ENCODE measurements around the gene SCUBE2.
"Not testable (repeated sequence)": the region's sequence is repeated elsewhere in the genome, so short reads cannot be mapped to it uniquely, and the experiment has no call there.

Gene SCUBE2

GRCh38 chr11:9040410-9040809, 51.0 kb downstream of the SCUBE2 start:
- DNase-seq (ENCODE audit: low spot score) = no peak

DNA sequence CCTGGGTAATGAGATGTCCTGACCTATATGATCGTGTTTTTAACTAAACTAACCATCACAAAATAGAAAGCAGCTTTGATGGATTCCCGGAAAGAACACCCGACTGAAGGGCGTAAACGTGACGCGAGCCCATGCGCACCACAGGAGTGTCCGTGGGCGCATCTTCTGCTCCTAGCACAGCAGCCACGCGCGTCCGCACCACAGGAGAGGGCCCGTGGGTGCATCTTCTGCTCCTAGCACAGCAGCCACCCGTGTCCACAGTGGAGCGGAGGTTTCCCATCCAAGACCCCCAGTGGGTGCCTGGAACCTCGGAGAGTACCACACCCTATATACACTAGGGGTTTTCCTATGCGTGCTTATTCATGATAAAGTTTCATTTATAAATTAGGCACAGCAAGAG, 51.5 kb downstream of the SCUBE2 start:
- no peak for DNase-seq (ENCODE audit: low spot score)

GRCh38 chr11:9039198-9039597, 52.2 kb downstream of the SCUBE2 start:
- no peak for DNase-seq (ENCODE audit: low spot score)

DNA sequence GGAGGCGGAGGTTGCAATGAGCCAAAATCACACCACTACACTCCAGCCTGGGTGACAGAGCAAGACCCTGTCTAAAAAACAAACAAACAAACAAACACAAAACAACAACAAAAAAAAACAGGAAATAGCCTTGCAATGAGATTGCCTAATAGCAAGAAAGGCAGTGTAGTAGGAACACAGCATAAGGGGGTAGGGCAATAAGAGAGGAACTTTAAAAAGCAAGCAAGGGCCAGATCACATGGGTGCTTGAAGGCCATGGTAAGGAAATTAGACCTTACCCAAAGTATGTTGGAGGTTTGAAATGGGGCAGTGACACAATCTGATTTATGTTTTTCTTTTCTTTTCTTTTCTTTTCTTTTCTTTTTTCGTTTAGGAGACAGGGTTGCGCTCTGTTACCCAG, 52.9 kb downstream of the SCUBE2 start:
- DNase-seq (ENCODE audit: low spot score) = no peak

DNA sequence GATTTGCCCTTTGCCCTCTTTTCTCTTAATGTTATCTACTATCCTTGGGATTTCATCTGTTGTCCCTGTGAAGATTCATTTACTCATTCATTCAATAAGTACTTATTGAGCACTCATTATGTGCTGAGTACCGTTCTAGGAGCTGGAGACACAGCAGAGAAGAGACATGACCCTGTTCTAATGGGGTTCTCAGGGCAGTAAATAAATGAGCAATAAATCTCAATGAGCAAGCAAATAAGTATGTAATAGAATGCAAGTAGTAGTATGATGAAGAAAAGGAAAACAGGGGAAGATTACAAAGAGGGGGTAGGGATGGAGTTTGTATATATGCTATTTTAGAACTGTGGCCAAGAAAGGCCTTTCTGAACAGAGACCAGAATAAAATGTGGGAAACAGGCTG, 53.4 kb downstream of the SCUBE2 start:
- DNase-seq (ENCODE audit: low spot score) = no peak

- DNase-seq (ENCODE audit: low spot score) = no peak
Observed at GRCh38 chr11:9037046-9037780, 54.2 kb downstream of the SCUBE2 start.

- peak; percentile 52 for DNase-seq (ENCODE audit: low spot score)
Observed at GRCh38 chr11:9030601-9031000, 60.8 kb downstream of the SCUBE2 start.

- no peak for DNase-seq (ENCODE audit: low spot score)
Observed at GRCh38 chr11:9029422-9029821, 62.0 kb downstream of the SCUBE2 start.

- DNase-seq (ENCODE audit: low spot score) = peak; percentile 50
Observed at GRCh38 chr11:9028581-9028980, 62.8 kb downstream of the SCUBE2 start.

DNA sequence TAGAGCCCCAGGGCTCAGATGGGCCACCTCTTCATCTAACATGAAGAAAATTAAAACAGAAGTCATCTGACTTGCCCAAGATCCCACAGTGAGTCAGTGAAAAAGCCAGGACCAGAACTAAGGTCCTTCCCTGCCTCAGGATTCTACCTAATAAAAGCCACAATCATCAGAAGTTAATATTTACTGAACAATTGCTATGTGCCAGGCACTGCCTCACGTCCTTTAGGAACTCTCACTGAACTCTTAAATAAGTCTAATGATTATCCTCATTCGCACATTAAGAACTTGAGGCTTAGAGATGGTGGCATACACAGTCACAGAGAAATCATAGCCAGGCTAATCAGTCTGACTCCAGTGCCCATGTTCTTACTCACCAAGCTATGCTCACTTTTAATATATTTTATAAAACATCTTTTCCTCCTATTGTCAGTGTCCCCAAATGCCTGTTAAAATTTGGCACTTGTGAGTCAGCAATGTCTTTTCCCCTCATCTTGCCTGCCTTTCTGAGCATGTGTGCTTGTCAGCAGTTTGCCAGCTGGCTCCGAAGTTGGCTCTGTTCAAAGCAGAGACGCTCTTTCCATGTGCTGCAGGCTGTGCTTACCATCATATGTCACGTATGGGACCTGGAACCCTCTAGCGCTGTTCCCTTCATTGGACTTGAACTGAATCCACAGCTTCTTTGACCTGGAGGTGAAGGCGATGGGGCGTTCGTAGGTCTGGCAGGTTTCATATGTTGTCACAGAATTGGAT, 66.1 kb downstream of the SCUBE2 start:
- DNase-seq (ENCODE audit: low spot score) = peak; percentile 87

DNA sequence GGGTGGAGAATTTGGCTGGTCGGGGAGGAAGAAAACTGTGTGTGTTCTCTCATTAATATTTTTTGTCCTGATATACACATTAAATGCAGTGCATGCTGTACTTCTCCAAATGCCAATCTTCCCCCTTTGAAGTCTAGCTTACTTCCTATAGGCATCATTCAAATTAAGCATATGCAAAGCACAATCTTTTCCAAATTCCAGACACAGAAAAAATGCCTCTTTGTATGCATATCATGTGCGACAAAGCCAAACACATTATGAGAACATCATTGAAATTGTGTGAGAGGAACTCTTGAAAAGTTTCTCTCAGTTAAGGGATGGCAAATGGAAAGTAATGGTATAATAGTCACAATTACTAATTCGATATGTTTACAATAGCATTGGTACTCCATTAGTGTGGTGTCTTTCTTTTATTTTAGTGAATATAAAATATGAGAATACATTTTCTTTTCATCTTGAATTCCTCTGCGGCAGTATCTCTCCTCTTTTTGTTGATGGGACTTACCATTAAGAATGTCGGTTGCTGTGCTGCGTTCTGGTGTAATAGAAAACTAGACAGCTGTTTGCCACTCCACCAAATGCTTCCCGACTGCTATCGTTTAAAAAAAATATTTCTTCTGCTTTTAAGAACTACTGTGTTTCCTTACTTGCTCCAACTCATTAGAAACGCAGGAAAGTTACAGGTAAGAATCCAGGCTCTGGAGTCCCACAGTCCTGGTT, 68.3 kb downstream of the SCUBE2 start:
- no peak for DNase-seq (ENCODE audit: low spot score)

GRCh38 chr11:9020916-9021315, 70.5 kb downstream of the SCUBE2 start:
- no peak for DNase-seq (ENCODE audit: low spot score)

DNA sequence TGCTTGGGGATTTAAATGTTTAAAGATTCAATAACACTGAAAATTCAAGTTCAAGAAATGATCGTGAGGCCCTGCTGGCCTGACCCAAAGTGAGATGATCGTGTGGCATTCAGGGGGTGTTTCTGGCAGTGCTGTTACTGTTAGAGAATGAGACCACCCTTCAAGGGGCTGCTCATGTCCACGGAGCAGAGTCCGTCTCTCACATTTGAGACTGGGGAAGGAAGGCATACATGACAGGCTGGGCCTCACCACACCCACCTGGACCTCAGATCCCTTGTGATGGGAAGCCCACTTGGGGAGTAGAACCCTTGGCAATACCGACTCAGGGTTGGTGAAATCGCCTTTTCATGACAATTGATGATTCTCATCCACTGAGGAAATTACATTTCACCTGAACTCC, 71.5 kb downstream of the SCUBE2 start:
- no peak for DNase-seq (ENCODE audit: low spot score)

DNA sequence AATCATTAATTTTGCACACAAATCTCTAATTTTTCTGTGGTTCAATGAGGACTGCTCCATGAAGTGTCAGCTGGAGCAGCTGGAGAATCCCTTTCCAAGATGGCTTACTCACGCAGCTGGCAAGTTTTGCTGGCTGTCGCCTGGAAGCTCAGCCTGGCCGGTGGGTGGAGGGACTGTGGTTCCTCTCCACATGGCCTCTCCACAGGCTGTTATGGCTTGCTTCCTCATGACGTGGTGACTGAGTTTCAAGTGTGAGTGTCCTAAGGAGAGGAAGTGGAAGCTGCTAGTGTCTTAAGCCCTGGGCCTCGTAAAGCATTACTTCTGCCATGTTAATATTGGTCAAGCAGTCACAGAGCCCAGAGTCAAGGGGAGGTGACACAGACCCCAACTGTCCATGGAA, 73.6 kb downstream of the SCUBE2 start:
- peak; percentile 20 for DNase-seq (ENCODE audit: low spot score)

- DNase-seq (ENCODE audit: low spot score) = no peak
Observed at GRCh38 chr11:9016916-9017642, 74.3 kb downstream of the SCUBE2 start.

- DNase-seq (ENCODE audit: low spot score) = peak; percentile 99
Observed at GRCh38 chr11:9015677-9016076, 75.7 kb downstream of the SCUBE2 start.

DNA sequence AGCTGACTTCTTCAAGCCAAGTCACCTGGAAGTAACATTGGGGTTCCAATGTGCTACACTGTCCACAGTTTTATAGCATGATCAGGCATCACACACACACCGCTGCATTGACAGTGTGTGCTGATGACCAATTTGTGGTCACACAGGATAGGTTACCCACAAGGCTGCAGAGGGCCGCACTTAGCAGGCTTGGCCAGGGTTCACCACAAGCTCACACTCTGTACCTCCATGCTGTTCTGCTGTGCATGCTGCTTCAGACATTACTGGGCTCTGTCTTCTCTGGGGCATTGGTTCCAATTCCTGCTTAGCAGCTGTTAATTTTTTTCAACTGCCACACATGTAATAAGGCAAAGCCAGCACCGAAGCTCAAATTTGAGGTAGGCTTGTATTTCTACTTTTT, 76.6 kb downstream of the SCUBE2 start:
- peak; percentile 24 for DNase-seq (ENCODE audit: low spot score)

DNA sequence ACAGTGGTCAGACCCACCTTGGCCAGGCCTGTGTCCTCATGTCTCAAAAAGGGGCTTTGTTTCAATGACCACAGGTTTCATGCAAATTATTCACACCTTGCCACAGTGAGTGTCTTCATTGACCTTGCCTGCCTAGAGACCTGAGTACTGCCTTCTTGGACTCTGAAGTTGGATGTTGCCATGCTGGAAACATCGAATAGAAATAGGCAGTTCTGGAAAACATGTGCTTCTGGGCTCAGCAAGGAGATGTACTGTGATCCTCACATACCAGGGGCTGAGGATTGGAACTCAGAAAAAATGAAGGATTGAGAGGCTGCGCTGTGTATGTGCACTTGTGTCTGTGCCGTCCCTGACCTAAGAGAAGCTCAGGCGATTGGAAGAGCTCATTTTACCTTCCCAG, 78.0 kb downstream of the SCUBE2 start:
- DNase-seq (ENCODE audit: low spot score) = no peak

GRCh38 chr11:9009538-9009937, 81.9 kb downstream of the SCUBE2 start:
- not testable (repeated sequence) for DNase-seq (ENCODE audit: low spot score)

DNA sequence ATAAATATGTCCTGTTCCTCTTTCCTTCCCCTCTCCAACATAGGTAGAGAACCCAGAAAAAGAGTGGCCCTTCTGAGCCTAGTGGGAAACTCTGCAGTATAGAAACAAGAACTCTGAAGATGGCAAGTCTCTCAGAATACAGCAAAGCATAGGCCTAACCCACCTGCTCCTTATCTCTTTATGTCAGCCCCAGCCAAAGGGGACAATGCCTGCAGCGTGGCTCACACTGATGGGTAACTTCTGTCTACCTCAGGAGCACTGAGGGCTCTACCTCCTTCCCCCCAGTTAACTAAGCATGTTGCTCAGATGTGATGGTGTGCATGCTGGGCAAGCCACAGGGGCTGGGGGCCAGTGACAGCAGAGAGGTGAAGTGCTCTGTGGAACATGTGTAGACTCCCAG, 82.7 kb downstream of the SCUBE2 start:
- no peak for DNase-seq (ENCODE audit: low spot score)

DNA sequence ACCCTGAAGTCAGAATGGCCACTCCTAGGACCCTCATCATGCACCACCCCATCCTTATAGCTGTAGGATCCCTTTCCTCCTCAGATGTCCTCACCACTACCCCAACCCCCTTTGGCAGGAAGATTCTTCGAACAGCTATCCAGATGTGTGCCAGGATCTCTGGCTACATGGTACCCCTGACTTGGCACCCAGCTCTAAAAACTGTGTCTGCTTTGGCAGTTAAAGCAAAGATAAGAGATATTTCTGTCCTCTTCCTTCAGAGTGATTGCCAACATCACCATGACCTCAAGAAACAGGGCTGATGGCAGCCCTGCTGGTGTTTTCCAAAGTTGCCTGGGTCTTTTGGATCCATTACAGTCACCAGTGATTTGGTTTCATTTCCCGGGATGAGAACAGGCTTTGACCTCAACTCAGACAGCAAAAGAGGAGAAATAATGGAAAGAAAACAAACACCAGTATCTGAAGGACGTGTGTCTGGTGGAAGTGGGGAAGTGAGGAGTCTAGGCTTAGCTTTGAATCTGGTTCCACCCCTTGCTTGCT, 83.3 kb downstream of the SCUBE2 start:
- DNase-seq (ENCODE audit: low spot score) = no peak

DNA sequence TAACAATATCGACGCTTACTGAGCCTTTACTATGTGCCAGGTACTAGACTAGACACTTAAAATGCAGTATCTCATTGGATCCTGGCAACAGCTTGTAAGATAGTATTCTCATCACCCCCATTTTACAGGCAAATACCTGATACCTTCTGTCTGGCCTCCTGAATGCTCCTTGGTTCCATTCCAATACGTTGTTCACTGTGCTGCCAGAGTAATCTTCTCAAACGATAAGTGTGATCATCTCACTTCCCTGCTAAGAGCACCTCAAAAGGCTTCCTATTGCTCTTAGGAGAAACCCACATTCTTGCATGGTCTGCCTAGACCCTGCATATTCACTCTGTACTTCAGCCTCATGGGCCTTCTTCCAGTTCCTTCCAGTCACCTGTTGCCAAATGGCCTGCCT, 86.3 kb downstream of the SCUBE2 start:
- DNase-seq (ENCODE audit: low spot score) = peak; percentile 57

Measured in cerebellar cortex (tissue), 1 donor.